Measurements from ENCODE around the gene BRD7.

- no peak for TF ChIP-seq ZNF274 (IDR thresholded peaks at IDR 0.05; ENCODE audit: low read depth, low read length)
- no peak for TF ChIP-seq YY1 (IDR thresholded peaks at IDR 0.05; ENCODE audit: insufficient read depth, insufficient read length)
- TF ChIP-seq SUZ12 (IDR thresholded peaks at IDR 0.05; ENCODE audit: extremely low read depth, insufficient read depth, insufficient read length): no peak
These were observed 36.2 kb downstream of the BRD7 start for GRCh38 chr16:50332599-50332998.

Measured in NT2/D1 (cell line).